NCI-H510A treated with DMSO at 0.1 percent for 48 hours (cell line): Measurements from ENCODE around the gene CD3D.
"Not testable (repeated sequence)": the region's sequence is repeated elsewhere in the genome, so short reads cannot be mapped to it uniquely, and the experiment has no call there.

Experiments
- DNase-seq: peaks from one replicate; lab custom pipeline; 2025; lab: John Stamatoyannopoulos, UW

Gene CD3D

DNA sequence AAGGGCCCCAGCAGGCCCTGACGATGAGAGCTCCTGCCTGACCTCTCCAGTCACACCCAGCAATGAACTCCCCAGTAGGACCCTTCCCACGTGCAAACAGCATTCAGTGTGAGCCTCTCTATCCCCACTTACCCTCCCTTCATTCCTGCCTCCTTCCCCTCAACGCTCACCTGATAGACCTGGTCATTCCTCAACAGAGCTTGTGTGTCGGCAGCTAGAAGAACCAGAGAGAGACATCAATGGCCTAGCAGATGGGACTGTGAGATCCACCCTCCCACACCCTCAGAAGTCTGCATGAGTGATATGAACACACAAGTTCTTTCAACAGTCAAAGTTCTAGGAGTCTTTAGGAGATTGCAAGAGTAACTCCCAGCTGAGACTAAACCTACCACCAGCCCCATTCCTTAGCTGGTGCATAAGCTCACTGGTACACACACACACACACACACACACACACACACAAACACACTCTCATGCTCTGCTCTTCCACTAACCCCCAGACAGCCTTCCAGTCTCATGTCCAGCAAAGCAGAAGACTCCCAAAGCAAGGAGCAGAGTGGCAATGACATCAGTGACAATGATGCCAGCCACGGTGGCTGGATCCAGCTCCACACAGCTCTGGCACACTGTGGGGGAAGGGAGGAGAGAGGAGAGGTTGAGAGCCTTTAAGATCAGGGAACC, 3.1 kb downstream of the CD3D start:
- DNase-seq, result no peak

DNA sequence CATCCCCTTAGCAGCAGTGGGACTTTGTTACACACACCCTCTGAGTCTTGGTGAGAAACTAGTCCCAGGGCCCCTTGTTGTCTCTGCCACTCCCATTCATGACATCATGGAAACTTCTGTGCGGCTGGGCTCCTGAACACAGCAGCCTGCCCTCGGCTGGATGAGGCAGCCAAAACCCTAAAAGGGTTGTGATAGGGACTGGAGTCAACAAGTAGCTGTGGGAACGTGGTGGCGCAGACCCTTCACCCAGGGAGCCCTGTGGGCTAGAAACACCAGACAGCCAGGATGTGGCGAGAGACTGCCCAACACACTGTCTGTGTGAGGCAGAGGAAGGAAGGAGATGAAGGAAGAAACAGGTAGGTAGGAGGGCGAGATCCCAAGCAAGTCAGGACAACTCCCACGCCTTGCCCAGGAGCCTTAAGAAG, 3.9 kb downstream of the CD3D start:
- no peak for DNase-seq

- DNase-seq, result no peak
These were observed 7.8 kb downstream of the CD3D start for GRCh38 chr11:118334745-118335144.

DNA sequence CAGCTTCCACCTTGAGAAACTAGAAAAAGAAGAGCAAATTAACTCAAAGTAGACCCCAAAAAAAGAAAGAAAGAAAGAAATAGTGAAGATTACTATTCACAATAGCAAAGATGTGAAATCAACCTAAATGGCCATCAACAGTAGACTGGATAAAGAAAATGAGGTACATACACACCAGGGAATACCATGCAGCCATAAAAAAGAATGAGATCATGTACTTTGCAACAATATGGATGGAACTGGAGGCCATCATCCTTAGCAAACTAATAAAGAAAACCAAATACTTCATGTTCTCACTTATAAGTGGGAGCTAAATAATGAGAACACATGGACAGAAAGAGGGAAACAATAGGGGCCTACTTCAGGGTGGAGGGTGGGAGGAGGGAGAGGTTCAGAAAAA, 13.8 kb downstream of the CD3D start:
- no peak for DNase-seq

GRCh38 chr11:118325283-118325682, 17.2 kb downstream of the CD3D start:
- DNase-seq, result no peak

- no peak for DNase-seq
These were observed 19.8 kb downstream of the CD3D start for GRCh38 chr11:118322721-118323120.

DNA sequence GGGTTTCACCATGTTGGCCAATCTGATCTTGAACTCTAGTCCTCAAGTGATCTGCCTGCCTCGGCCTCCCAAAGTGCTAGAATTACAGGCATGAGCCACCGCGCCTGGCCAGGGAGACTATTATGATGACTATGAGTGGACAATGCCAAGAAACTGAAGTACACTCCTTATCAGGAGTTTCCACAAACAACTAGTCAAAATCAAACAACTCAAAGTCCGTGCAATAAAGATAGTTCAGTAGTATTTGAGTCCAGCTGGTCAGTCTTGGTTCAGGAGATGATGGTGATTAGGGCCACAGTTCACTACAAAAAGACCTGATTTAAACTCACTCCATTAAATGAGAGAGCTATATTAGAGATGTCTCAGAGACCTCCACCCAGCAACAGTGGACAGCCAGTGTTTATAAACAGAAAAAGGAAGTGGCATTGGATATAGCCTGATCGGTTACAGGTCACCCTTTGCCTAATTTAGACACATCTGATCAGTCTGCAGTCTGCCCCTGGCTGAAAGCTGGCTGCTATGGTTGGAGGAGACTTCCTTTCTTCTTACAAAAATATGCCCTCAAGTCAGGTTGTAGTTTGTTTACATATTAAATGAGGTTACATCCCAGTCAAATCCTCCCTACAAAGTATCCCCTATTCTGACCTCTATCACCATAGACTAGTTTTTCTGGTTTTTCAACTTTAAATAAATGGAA, 21.0 kb downstream of the CD3D start:
- no peak for DNase-seq

DNA sequence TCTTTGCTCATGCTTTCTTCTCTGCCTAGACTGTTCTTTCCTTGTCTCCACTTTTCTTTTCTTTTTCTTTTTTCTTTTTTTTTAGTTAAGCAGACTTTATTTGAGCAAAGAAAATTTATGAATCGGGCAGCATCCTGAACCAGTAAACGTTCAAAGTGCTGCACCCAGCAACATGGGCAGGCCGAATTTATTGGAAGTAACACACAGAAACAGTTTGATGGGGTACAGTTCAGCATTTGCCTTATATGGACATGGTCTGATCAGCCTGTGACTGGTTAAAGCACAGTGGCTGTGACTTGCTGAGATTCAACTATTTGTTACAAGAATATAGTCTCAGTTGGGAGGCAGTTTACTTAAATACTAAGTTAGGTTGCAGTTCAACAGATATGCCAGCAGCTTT, 22.0 kb downstream of the CD3D start:
- DNase-seq, result no peak

DNA sequence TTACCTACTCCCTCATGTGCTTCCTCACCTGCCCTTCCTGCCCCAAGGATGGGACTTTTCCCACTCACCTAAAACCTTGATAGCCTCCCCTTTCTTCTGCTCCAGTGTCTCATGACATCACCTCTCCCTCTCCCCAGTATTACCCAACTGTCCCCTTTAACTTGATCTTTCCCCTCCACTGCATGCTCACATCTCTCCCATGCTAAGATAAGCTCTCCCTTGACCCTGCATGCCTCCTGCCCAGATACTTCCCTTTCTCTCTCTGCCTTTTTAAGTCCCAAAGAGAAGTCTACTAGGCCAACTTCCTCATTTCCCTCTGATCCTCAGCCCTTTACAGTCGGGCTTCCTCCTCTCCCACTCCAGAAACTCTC, 23.2 kb downstream of the CD3D start:
- DNase-seq, result no peak

- no peak for DNase-seq
These were observed 23.7 kb downstream of the CD3D start for GRCh38 chr11:118318581-118319336.

DNA sequence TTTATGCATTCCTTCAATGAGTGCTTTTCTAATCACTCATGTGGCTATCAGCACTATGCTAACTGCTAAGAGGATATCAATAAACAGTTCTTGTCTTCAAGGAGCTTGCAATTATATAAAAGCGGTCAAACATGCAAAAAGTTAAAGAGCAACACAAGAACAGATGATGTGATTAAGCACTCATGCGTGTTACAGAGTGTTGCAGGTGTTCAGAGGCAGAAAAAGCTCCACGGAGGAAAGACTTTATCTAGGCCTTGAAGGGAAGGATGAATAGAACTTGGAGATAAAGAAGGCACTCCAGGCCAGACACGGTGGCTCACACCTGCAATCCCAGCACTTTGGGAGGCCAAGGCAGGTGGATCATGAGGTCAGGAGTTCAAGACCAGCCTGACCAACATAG, 24.4 kb downstream of the CD3D start:
- no peak for DNase-seq

GRCh38 chr11:118314988-118315411, 27.5 kb downstream of the CD3D start:
- no peak for DNase-seq

- DNase-seq, result no peak
These were observed 29.3 kb downstream of the CD3D start for GRCh38 chr11:118313242-118313641.

GRCh38 chr11:118312328-118312727, 30.2 kb downstream of the CD3D start:
- DNase-seq, result no peak

- no peak for DNase-seq
These were observed 31.0 kb downstream of the CD3D start for GRCh38 chr11:118311518-118311917.

GRCh38 chr11:118310781-118311485, 31.6 kb downstream of the CD3D start:
- DNase-seq, result no peak

GRCh38 chr11:118310271-118310670, 32.2 kb downstream of the CD3D start:
- DNase-seq, result no peak

- DNase-seq, result not testable (repeated sequence)
These were observed 33.4 kb downstream of the CD3D start for GRCh38 chr11:118308995-118309528.

GRCh38 chr11:118306556-118306955, 35.9 kb downstream of the CD3D start:
- no peak for DNase-seq

DNA sequence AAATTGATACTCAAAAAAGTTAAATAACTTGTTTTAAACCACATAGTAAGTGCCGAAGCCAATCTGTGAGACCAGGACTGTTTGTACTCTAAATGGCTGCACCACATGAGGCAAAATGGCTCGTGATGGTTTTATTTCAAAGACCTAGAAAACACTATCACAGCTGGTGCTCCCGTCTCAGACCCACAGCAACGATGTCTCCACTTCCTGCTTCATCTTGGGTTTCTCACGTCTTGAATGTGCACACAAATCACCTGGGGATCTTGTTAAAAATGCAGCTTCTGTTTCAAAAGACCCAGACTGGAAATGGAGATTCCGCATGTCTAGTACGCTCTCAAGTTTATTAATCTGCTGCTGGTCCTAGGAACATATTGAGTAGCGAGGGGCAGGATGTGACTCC, 36.8 kb downstream of the CD3D start:
- no peak for DNase-seq

DNA sequence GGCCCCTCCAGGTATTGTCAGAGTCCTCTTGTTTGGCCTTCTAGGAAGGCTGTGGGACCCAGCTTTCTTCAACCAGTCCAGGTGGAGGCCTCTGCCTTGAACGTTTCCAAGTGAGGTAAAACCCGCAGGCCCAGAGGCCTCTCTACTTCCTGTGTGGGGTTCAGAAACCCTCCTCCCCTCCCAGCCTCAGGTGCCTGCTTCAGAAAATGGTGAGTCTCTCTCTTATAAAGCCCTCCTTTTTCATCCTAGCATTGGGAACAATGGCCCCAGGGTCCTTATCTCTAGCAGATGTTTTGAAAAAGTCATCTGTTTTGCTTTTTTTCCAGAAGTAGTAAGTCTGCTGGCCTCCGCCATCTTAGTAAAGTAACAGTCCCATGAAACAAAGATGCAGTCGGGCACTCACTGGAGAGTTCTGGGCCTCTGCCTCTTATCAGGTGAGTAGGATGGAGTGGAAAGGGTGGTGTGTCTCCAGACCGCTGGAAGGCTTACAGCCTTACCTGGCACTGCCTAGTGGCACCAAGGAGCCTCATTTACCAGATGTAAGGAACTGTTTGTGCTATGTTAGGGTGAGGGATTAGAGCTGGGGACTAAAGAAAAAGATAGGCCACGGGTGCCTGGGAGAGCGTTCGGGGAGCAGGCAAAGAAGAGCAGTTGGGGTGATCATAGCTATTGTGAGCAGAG, 37.8 kb downstream of the CD3D start, which contains the start of gene CD3E:
TSS of gene CD3E (plus strand) at position 163 of the 681 bp plus-strand sequence. CDS start at position 386, 223 bp downstream.
- DNase-seq, result no peak

DNA sequence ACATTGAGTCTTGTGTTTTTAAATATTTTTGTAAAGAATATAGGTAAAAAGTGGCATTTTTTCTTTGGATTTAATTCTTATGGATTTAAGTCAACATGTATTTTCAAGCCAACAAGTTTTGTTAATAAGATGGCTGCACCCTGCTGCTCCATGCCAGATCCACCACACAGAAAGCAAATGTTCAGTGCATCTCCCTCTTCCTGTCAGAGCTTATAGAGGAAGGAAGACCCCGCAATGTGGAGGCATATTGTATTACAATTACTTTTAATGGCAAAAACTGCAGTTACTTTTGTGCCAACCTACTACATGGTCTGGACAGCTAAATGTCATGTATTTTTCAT, 38.3 kb downstream of the CD3D start:
- no peak for DNase-seq
